A549 (cell line): ENCODE results near the gene F5.

Experiments
- CTCF ChIP-seq: fragments of >200 bp; sonication (Bioruptor Twin); formaldehyde crosslinking; IDR thresholded peaks from 3 replicates; pipeline ENCODE4 v1.5.1; 2016
- JUNB ChIP-seq: fragments of >200 bp; sonication (Bioruptor Twin); formaldehyde crosslinking; IDR thresholded peaks from 2 replicates; pipeline ENCODE4 v1.6.1; 2016
- RARB ChIP-seq: fragments of 250-450 bp; sonication (Bioruptor Pico); IDR thresholded peaks from 2 replicates; pipeline ENCODE4 v1.8.0; 2021; ENCODE audit warnings: mild to moderate bottlenecking, moderate library complexity

- TF ChIP-seq JUNB (no peak), RARB (CRISPR knock-in tag) (no peak), CTCF (no peak)
Measured at GRCh38 chr1:169529068-169529642, 57.1 kb downstream of the F5 start.
